GM19372 (cell line): ENCODE measurements around the gene GTF2H4.

Experiments
- ATAC-seq: cut with Tn5 transposase; IDR thresholded peaks from one replicate; pipeline ENCODE4 v1.9.1; 2021; ENCODE audit warnings: mild to moderate bottlenecking, low read depth, moderate library complexity; ENCODE audit not compliant: unreplicated experiment

Gene GTF2H4

DNA sequence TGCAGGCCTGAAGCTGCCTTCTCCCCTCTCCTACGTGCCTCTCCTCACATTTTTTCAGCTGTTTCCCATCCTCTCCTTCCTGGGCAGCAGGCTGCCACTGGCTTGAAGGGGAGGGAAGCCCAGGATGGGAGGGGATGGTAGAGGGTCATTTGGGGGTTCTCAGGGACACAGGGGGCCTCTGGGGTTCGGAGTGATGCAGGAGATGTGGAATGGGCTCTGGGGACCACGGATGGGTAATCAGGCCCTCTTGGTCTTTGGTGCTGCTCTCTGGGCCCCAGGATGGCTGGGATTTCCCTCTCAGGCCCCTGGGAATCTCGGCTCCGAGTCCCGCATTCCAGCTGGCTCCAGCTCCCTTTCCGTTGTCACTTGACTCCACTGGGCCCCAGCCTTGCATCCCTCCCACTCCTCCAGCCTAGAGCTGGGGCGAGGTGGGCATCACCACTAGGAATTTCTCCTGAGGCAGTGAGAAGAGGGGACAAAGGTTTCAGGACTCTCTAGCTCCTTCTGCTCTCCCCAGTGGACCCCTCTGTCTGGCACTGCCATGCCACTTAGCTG, 25.7 kb upstream of the GTF2H4 start:
- no peak for ATAC-seq

DNA sequence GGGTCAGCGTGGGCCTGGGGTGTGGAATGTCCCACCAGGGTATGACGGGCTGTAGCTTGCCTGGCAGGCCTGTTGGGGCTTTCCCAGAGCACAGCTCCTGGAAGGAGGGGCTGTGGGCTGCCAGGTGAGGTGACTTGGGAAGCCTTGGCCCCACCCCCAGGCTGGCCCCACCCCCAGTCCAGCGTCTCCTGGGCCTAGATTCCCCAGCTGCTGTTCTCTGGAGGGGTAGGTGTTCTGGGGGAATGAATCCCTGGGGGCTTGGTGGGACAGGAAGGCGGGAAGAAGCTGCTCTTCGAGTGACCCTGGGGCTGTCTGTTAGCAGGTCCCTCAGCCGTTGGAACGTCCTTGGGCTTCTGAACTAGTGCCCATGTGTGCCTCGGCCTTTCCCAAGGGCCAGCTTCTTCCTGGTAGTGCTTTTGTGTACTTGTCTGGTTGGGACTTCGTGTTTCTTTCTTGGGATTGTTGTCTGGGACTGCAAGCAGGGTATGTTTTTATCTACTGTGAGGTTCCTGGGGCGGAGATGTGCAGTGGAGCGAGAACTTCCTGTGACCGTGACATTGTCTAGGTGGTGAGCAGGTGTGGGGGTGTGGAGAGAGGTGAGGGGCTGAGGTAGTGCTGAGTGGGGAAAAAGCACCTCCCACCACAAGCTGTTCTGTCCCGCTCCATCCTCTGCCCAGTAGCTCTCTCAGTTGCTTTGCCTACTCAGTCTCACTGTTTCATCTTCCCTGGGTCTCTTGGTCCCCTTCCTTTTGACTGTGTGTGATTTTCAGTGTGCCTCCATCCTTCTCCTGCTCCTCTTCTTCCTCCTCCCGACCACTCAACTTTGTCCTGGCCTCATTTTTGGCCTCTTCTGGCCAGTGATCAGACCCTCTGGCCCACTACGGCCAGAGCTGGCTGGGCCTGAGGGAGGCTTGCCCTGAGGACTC, 25.0 kb upstream of the GTF2H4 start:
- ATAC-seq, result no peak

DNA sequence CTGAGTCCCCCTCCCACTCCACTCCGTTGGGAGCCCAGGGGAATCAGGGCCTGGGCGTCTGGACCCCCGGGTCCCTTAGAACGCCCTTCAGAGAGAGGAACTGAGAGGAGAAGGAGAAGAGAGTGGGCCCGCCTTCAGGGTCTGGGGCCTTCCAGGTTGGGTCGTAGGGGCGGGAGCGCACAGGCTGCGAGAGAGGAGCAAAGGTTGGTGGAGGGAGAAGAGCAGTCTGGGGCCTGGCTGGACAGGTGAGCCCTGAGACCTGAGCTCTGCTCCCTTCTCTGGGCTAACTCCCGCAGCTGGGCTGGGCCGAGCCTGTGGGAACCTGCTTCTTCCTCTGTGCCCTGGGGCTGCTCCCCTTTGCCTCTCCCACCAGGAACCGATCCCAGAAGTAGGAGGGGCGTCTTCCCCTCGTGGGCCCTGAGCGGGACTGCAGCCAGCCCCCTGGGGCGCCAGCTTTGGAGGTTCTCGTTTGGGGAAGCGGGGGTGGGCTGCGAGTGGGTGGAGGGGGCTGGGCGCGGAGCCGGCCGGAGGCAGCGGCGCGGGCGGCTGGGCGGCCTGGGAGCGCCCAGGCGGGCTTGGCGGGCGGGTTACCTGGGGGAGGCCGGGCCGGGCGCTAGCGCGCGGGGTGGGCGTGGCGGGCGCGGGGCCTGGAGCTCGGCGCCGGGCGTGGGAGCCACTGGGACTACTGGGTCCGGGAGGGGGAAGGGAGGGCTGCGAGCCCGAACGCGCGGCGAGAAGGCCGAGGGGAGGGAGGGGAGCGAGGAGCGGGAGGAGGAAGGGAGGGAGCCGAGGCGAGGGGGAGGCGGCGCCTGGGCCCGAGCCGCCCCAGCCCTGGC, 24.1 kb upstream of the GTF2H4 start, which contains the start of gene DDR1:
DDR1 (plus strand) TSS at position 835 of the 836 bp plus-strand sequence. CDS start 4,211 bp downstream, outside the sequence.
- ATAC-seq, result no peak

DNA sequence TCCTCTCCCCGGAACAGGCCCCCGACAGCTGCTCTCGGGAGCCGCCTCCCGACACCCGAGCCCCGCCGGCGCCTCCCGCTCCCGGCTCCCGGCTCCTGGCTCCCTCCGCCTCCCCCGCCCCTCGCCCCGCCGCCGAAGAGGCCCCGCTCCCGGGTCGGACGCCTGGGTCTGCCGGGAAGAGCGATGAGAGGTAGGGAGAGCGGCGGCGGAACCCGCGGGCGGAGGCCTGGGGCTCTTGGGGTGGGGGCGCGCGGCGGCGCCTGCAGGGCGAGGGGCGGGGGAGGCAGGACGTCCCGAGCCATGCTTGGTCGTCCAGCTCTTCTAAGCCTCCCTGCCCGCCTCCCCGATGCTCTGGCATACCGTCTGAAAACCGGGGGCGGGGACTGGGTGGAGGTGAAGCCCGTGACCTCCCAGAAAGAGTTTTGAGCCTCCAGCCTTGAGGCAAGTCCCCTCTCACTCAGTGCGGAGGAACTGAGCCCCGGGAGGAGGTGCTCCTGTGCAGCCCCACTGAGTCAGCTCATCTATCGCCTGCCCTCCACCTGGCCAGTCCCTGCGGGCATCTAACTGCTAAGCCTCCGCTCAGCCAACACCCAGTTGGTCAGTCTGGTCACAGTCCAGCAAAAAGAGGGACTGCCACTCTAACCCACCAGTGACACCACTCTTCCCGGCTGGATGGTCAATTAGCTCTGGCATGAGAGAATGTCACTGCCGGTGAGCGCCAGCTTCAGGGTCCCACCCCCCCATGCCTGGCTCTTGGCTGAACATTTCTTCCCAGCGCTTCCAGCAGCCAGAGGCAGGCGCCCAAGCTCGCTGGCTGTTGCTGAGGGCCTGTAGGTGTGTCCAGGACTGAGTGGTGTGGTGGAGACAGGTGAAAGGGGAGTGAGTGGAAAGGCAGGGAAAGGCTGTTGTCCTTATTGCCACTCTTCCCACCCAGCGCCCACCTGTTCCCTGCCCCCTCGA, 23.2 kb upstream of the GTF2H4 start:
- no peak for ATAC-seq

DNA sequence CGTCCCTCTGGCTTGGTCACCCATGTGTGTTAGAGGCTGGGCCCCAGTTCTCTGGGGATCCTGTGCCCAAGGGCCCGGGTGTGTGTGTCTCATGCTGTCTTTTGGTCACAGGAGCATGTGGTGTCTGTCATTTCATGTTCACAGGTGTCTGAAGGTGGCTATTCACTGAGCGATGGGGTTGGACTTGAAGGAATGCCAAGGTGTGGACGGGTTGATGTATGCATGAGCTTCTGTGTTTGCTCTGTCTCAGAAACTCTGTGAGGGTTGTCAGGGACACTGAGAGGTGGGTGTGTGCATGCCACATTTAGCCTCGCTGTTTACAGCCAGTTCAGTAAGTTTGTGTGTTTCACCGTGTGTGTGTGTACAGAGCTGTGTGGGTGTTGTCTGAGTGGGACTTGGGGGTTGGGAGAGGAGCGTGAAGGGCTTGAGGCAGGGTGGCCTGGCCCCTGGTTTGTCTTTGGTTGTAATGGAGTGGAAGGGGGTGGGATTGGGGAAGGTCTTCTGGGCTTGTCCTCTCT, 22.5 kb upstream of the GTF2H4 start:
- no peak for ATAC-seq

DNA sequence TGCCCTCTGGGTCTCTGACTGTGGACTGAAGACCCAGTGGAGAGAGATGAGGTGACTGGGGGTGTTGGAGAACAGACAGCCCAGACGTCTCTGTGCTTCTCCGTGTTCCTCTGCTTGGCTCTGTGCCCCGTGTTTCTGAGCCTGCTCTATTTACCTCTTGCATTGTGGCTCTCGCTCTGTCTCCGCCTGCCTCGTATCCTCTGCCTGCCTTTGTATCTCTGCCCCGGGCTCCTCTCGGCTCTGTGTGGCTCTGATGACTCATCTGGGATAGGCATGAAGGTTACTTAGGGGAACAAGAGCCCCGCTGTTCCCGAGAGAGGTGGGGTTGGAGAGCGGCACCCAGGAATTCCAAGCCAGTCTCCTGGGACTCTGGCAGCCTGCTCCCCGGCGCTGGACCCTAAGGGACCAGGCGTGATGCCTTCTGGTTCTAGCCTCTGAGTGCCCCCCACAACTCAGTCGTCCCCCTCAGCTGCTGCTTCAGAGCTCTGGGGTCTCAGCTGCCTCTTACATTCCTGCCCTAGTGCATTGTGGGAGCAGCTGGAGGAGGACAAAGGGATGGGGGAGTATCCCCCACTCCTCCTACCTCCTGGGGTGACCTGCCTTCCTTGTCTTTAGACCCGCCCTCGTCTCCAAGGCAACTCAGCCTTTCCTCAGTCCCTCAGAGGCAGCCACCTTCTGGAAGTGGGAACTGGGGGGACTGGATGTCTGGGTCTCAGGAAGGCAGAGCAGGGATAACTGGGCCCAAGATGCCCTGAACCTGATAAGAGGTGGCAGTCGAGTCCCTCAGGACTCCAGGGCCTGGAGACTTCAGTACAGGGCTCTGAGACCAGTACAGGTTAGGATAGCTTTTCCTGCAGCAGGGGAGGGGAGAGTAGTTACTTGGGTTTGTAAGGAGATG, 21.8 kb upstream of the GTF2H4 start:
- ATAC-seq, result no peak

DNA sequence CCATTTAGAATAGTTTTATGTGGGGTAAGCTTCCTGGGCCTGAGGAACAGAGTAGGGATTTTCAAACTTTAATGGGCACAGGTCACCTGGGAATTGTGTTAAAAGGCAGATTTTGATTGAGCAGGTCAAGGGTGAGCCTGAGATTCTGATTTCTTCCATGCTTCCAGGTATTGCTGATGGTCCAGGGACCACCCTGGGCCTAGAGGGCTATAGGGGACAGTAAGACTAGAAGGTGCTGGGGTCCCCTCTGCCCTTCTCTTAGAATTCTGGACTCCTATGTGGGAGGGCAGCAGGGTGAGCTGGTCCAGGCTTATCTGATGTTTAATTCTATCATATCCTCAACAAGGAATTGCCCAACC, 21.1 kb upstream of the GTF2H4 start:
- no peak for ATAC-seq

DNA sequence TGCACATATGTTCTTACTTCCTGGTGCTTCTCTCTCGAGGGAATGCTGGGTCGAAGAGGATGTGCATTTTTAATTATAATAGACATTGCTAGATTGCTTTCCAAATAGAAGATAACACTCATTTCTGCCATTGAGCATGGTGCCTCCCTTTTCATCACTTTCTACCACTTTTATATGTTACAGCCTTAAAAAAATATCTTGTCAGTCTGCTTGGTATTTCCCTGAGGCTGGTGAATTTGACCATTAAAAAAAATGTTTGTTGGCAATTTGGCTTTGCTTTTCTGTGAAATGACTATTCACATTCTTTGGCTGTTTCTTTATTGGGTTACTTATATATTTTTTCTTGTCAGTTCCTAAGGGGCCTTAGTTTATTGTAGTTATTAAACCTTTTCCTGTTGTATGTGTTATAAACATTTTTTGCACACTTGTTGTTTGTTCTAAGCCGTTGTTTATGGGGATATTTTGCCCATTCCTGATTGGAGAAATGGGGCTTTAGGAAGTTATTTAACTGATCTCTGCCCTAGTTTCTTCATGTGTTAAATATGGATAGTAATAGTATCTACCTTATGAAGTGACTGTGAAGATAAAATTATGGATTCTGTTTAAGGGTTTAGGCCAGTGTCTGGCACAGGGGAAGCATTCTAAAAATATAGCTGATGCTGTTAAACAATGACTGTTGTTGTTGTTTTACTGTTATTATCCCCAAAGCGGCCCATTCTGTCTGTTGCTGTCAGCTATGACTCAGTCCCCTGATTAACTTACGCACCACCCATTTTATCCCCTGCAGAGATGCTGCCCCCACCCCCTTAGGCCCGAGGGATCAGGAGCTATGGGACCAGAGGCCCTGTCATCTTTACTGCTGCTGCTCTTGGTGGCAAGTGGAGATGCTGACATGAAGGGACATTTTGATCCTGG, 19.8 kb upstream of the GTF2H4 start:
- ATAC-seq, result no peak

DNA sequence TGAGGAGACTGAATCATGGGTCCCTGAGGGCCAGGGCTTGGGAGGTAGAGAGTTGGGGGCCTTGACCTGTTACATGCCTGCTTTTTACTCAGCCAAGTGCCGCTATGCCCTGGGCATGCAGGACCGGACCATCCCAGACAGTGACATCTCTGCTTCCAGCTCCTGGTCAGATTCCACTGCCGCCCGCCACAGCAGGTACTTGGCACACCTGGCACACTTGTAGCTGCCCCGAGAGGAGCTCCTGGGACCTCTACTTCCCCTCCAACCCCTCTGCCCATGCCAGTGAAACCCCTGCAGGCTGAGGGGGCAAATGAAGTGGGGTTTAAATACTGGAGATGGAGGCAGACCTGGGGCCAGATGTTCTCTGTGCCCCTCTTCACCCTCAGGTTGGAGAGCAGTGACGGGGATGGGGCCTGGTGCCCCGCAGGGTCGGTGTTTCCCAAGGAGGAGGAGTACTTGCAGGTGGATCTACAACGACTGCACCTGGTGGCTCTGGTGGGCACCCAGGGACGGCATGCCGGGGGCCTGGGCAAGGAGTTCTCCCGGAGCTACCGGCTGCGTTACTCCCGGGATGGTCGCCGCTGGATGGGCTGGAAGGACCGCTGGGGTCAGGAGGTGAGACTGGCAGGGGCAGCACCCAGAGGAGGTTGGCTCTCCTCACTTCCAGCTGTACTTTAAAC, 19.1 kb upstream of the GTF2H4 start:
- no peak for ATAC-seq

DNA sequence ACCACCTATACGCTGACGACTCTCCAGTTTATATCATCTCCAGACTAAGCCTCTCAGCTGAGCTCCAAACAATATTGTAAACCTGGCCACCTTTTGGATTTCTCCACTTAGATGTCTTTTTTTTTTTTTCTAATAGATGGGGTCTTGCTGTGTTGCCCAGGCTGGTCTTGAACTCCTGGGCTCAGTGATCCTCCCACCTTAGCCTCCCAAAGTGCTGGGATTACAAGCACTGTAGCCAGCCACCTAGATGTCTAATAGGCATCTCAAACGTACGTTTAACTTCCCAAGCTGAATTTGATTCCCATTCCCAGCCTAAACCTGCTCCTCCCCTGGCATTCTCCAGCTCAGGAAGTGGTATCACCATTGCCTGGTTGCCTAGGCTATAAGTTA, 18.5 kb upstream of the GTF2H4 start:
- ATAC-seq, result no peak

DNA sequence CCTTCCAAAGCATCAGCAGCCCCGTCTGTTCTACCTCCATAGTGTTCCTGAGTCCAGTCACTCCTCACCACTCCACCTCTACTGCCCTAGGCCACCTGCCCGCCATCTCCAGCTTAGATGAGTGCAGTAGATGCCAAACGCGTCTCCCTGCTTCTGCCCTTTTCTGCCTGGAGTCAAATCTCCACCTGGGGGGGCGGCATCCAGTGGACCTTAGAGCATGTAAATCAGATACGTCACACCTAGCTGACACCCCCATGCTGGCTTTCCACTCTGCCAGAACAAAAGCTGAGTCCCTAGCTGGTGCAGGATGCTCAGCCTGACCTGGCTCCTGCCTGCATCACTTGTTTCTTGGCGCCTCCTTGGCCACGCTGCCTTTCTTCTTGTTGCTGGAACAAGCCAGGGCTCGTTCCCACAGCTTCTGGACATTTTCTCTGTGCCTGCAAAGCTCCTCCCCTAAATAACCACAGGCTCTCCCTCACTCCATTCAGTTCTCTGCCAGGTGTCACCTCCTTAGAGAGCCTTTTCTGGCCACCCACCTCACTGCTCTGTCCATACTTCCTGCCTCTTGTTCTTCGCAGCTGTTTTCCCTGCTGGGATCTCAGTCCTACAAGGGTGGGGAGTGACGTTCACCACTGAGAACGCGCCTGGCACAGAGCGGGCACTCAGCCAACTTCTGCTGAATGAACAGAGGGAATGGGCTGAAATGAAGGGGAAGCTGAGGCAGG, 17.9 kb upstream of the GTF2H4 start:
- ATAC-seq, result no peak

DNA sequence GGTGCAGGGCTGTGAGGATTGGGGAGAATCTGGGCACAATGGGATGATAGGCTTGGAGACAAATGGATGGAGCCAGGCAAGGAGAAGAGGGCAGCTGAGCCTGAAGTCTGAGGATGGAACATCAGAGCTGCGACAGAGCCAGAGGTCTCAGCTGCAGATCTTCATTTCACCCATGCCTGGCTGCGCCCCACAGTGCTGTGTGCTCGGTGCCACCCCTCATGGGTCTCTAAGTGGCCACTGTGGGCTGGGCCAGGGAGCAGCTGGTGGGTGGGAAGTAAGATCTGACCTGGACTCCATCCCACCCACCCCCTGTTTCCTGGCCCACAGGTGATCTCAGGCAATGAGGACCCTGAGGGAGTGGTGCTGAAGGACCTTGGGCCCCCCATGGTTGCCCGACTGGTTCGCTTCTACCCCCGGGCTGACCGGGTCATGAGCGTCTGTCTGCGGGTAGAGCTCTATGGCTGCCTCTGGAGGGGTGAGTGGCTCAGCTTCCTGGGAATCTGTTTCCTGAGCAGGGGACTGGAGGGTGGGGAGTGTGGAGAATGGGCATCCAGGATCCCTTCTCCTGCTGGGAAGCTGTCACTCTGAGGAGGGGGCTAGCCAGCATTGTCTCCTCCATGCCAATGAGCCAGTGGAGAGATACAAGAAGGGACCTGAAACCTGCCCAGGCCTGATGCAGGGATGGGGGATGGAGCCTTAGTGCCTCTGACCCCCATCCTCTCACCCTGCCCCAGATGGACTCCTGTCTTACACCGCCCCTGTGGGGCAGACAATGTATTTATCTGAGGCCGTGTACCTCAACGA, 17.2 kb upstream of the GTF2H4 start:
- ATAC-seq, result no peak

DNA sequence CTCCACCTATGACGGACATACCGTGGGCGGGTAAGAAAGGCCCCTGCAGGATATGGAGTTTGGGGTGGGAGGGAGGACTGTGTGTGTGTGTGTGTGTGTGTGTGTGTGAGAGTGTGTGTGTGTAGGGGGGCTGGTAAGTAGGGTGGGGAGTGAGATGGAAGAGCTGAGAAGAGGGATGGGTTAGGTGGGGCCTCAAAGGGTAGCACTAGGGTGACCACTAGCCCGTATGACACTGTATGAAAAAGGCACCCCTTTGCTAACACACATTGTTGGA, 16.6 kb upstream of the GTF2H4 start:
- no peak for ATAC-seq

DNA sequence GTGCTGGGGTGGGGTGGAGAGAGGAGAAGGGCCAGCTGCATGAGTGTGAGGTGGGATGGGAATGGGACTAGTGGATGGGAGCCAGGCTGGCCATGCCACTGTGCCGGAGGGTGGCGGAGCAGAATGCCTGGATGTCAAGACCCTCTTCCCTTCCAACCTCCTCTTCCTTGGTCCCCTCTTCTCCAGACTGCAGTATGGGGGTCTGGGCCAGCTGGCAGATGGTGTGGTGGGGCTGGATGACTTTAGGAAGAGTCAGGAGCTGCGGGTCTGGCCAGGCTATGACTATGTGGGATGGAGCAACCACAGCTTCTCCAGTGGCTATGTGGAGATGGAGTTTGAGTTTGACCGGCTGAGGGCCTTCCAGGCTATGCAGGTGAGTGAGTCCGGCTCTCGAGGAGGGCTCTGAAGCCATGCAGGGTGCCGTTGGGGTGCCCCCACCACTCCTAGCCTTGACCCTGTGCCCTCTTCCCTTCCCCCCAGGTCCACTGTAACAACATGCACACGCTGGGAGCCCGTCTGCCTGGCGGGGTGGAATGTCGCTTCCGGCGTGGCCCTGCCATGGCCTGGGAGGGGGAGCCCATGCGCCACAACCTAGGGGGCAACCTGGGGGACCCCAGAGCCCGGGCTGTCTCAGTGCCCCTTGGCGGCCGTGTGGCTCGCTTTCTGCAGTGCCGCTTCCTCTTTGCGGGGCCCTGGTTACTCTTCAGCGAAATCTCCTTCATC, 16.0 kb upstream of the GTF2H4 start:
- no peak for ATAC-seq

DNA sequence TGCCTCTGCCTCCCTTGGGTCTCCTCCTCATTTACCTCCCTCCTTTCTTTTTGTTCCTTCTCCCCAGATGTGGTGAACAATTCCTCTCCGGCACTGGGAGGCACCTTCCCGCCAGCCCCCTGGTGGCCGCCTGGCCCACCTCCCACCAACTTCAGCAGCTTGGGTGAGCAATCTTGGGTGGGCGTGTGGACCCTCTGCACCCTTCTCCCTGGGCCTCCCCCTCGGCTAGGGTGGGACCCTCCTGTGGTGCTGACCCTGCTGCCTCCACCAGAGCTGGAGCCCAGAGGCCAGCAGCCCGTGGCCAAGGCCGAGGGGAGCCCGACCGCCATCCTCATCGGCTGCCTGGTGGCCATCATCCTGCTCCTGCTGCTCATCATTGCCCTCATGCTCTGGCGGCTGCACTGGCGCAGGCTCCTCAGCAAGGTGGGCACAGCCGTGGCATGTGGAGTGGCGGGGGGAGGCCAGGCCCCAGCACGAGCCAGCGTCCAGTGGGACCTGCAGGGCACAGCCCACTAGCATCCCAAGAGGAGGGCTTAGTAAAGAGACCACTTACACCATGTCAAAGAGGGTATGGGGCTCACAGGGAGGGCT, 14.9 kb upstream of the GTF2H4 start:
- no peak for ATAC-seq
